H1 (cell line): ENCODE results near the gene CRABP2. TPM values are rescaled to one million over a fixed set of nuclear protein-coding genes. Genes with fewer than 3 reads are reported as not detected.

Experiments used
- CTCF ChIA-PET: fragments of 300-600 bp; sonication (Branson Sonifier 250); formaldehyde crosslinking; loops from one replicate; lab custom pipeline; 2021; ENCODE audit not compliant: partially characterized antibody; lab: Charles Lee
- POLR2A ChIA-PET: fragments of 300-600 bp; sonication (Branson Sonifier 250); formaldehyde crosslinking; loops from one replicate; lab custom pipeline; 2021; ENCODE audit warnings: inconsistent platforms; ENCODE audit not compliant: partially characterized antibody; lab: Charles Lee
- DNase-seq, 2 experiments: peaks; one replicate each; pipeline versions ENCODE4 v3.0.0 to v3.0.0-alpha.2; 2010 to 2022; ENCODE audit warnings: low spot score in 2 of 2, low read depth in 1 of 2, mixed read lengths in 1 of 2
- FAIRE-seq: peaks from 2 replicates; lab custom pipeline; 2011; peaks lifted over from hg19 to GRCh38; lab: Jason Lieb, UNC
- H2AFZ ChIP-seq: 2 replicates; pipeline ENCODE4 v1.8.1; 2012; ENCODE audit warnings: low read length, inconsistent platforms
- H2AK5ac ChIP-seq: 2 replicates; pipeline ENCODE4 v1.6.1; 2013; ENCODE audit warnings: low read depth, low read length
- H2BK120ac ChIP-seq: replicated peaks from 2 replicates; pipeline ENCODE3; 2013; ENCODE audit warnings: low read depth, low read length, inconsistent platforms
- H2BK12ac ChIP-seq: 2 replicates; pipeline ENCODE4 v1.6.1; 2013; ENCODE audit warnings: low read depth, low read length
- H2BK15ac ChIP-seq: 2 replicates; pipeline ENCODE4 v1.6.1; 2013; ENCODE audit warnings: low read length
- H2BK20ac ChIP-seq: 2 replicates; pipeline ENCODE4 v1.6.1; 2013; ENCODE audit warnings: low read length
- H2BK5ac ChIP-seq: 2 replicates; pipeline ENCODE4 v1.6.1; 2013; ENCODE audit warnings: low read depth, low read length
- H3K14ac ChIP-seq: 2 replicates; pipeline ENCODE4 v1.6.1; 2013; ENCODE audit warnings: inconsistent platforms; ENCODE audit not compliant: insufficient read length
- H3K18ac ChIP-seq: 2 replicates; pipeline ENCODE4 v1.6.1; 2013; ENCODE audit warnings: low read length; ENCODE audit errors: extremely low read depth
- H3K23ac ChIP-seq: 2 replicates; pipeline ENCODE4 v1.6.1; 2013; ENCODE audit warnings: inconsistent platforms; ENCODE audit not compliant: insufficient read length
- H3K23me2 ChIP-seq: 2 replicates; pipeline ENCODE4 v1.6.1; 2013; ENCODE audit warnings: low read depth, low read length
- H3K27ac ChIP-seq: 2 replicates; pipeline ENCODE4 v1.6.1; 2011; ENCODE audit warnings: low read depth, low read length, inconsistent platforms
- H3K27me3 ChIP-seq, 4 experiments: replicated peaks in 1 of 4; 1 replicate in 1 of 4; 2 replicates in 3 of 4; pipeline versions ENCODE4 v1.6.1 to v1.8.1; 2011 to 2013; ENCODE audit warnings: low read length in 3 of 4, mild to moderate bottlenecking in 3 of 4, inconsistent platforms in 2 of 4, mixed read lengths in 2 of 4, moderate library complexity in 1 of 4; ENCODE audit not compliant: control insufficient read depth in 3 of 4, insufficient read depth in 3 of 4; ENCODE audit errors: extremely low read depth in 1 of 4
- H3K36me3 ChIP-seq, 4 experiments: 2 replicates each; pipeline versions ENCODE4 v1.6.1 to v1.8.1; 2011 to 2013; ENCODE audit warnings: mild to moderate bottlenecking in 4 of 4, low read length in 3 of 4, moderate library complexity in 2 of 4, control low read depth in 1 of 4, inconsistent platforms in 1 of 4; ENCODE audit not compliant: insufficient read depth in 4 of 4, control insufficient read depth in 2 of 4
- H3K4ac ChIP-seq: replicated peaks from 2 replicates; pipeline ENCODE3; 2013; ENCODE audit warnings: low read length, low read depth, mixed read lengths, inconsistent platforms; ENCODE audit not compliant: insufficient read length
- H3K4me1 ChIP-seq, 4 experiments: replicated peaks in 1 of 4; 1 replicate in 1 of 4; 2 replicates in 3 of 4; pipeline versions ENCODE4 v1.6.1 to v1.8.1; 2011 to 2013; ENCODE audit warnings: low read length in 3 of 4, inconsistent platforms in 2 of 4, mixed read lengths in 1 of 4; ENCODE audit not compliant: insufficient read depth in 4 of 4, control insufficient read depth in 3 of 4
- H3K4me2 ChIP-seq, 2 experiments: 2 replicates each; pipeline versions ENCODE4 v1.6.1 to v1.8.1; 2011 to 2013; ENCODE audit warnings: low read depth in 2 of 2, low read length in 2 of 2, control low read depth in 1 of 2, inconsistent platforms in 1 of 2, mild to moderate bottlenecking in 1 of 2; ENCODE audit not compliant: insufficient read depth in 1 of 2
- H3K4me3 ChIP-seq, 4 experiments: fragments of 200-600, 300-600 bp in 1 of 4; sonication (generic), shearing (Covaris generic), sonication (Bioruptor Twin) in 1 of 4; 2 replicates each; pipeline versions ENCODE4 v1.5.1 to v1.8.1; 2011 to 2016; ENCODE audit warnings: low read length in 4 of 4, low read depth in 3 of 4, control low read depth in 2 of 4, inconsistent platforms in 2 of 4, mild to moderate bottlenecking in 2 of 4, mixed read lengths in 1 of 4, moderate library complexity in 1 of 4; ENCODE audit not compliant: insufficient read depth in 2 of 4; ENCODE audit errors: extremely low read depth in 1 of 4
- H3K56ac ChIP-seq: replicated peaks from 2 replicates; pipeline ENCODE3; 2013; ENCODE audit warnings: low read depth, mild to moderate bottlenecking, mixed read lengths, low read length, inconsistent platforms; ENCODE audit not compliant: insufficient read length
- H3K79me1 ChIP-seq: 2 replicates; pipeline ENCODE4 v1.6.1; 2013; ENCODE audit warnings: low read depth, low read length, control low read depth
- H3K79me2 ChIP-seq, 2 experiments: 2 replicates each; pipeline versions ENCODE4 v1.6.1 to v1.8.1; 2012 to 2013; ENCODE audit warnings: low read length in 2 of 2, mild to moderate bottlenecking in 2 of 2, inconsistent platforms in 1 of 2; ENCODE audit not compliant: insufficient read depth in 2 of 2, control insufficient read depth in 1 of 2
- H3K9ac ChIP-seq, 4 experiments: replicated peaks in 1 of 4; 1 replicate in 1 of 4; 2 replicates in 3 of 4; pipeline versions ENCODE4 v1.6.1 to v1.8.1; 2011 to 2013; ENCODE audit warnings: low read depth in 3 of 4, low read length in 3 of 4, control low read depth in 2 of 4, mild to moderate bottlenecking in 2 of 4, moderate library complexity in 2 of 4, inconsistent platforms in 1 of 4; ENCODE audit errors: extremely low read depth in 1 of 4
- H3K9me3 ChIP-seq, 2 experiments: 2 replicates each; pipeline versions ENCODE4 v1.6.1 to v1.8.1; 2012 to 2013; ENCODE audit warnings: mild to moderate bottlenecking in 2 of 2, moderate library complexity in 2 of 2, control low read depth in 1 of 2, inconsistent platforms in 1 of 2, low read depth in 1 of 2, low read length in 1 of 2, mixed read lengths in 1 of 2; ENCODE audit not compliant: insufficient read depth in 2 of 2
- H4K20me1 ChIP-seq, 2 experiments: replicated peaks in 1 of 2; 2 replicates each; pipeline versions ENCODE3 to v1.8.1; 2011 to 2013; ENCODE audit warnings: inconsistent platforms in 2 of 2, low read length in 2 of 2, mild to moderate bottlenecking in 1 of 2; ENCODE audit not compliant: insufficient read depth in 2 of 2, control insufficient read depth in 1 of 2
- H4K5ac ChIP-seq: 2 replicates; pipeline ENCODE4 v1.6.1; 2013; ENCODE audit warnings: low read length, low read depth, mixed read lengths, inconsistent platforms; ENCODE audit not compliant: insufficient read length
- H4K8ac ChIP-seq: 2 replicates; pipeline ENCODE4 v1.8.0; 2013; ENCODE audit warnings: mild to moderate bottlenecking, moderate library complexity, low read length, inconsistent platforms; ENCODE audit not compliant: insufficient read depth; ENCODE audit errors: extremely low read depth
- H4K91ac ChIP-seq: replicated peaks from 2 replicates; pipeline ENCODE3; 2013; ENCODE audit warnings: low read length, mixed read lengths, inconsistent platforms; ENCODE audit not compliant: insufficient read length
- WGBS, 2 experiments: shearing (Covaris generic) in 1 of 2; methylation state at CpG; one replicate each; pipeline versions ENCODE4 v1.1.6 to v1.1.7; 2013 to 2015; ENCODE audit warnings: low lambda C conversion rate in 2 of 2, mixed read lengths in 2 of 2, inconsistent platforms in 1 of 2, low coverage in 1 of 2, missing lambda C conversion rate in 1 of 2; ENCODE audit not compliant: insufficient replicate concordance in 2 of 2, insufficient coverage in 1 of 2, insufficient read length in 1 of 2; ENCODE audit errors: extremely low coverage in 1 of 2, missing lambda C conversion rate in 1 of 2; 5-methylcytosine and 5-hydroxymethylcytosine counted together
- polyA plus RNA-seq, 7 experiments: library from polyadenylated mRNA; depleted of rRNA in 3 of 7; stranded (reverse) in 5 of 7; unstranded in 2 of 7; fragments of >200 nt in 5 of 7; fragments of 200-250 nt in 2 of 7; gene quantifications; 1 replicate in 5 of 7; 2 replicates in 1 of 7; 4 replicates in 1 of 7; pipeline versions ENCODE4 v1.2.1 to v1.2.3, GENCODE V29; 2011 to 2013; ENCODE audit warnings: missing spikeins in 2 of 7, mixed read lengths in 2 of 7
- total RNA-seq: library from RNA; stranded (reverse); fragmentation: NEBNext Ultra II Directional; extraction: Animal tissue kit (Norgen Biotek cat#: 25700); gene quantifications from 2 replicates; pipeline ENCODE4 v1.2.1, GENCODE V29; 2021

CRABP2 gene
- total and polyA plus RNA-seq, 2 of the 8 experiments (the other 6 are each of a cell fraction or from before 2014, with no cell fraction given), result 69.2 to 119 TPM

- H2AFZ ChIP-seq, result no peak overlapping the region
- H4K20me1 ChIP-seq, result no peaks in the 10 kb centered on the region
- peak overlapping the region; percentile 74; the same call in 1 of the 2 replicates for H3K27ac ChIP-seq
- FAIRE-seq (no peak), DNase-seq (no peak)
- H3K27me3 ChIP-seq, result peaks cover 0 to 7% (median 0%) of the 10 kb centered on the region in 4 experiments; a peak in 2 of 7 replicates
- ChIA-PET CTCF (interaction anchor here (0.6 to 66.0 kb wide), 7 partner anchors 7 to 165 kb away, joined by 3 to 4284 read pairs (median 132); partner anchors contain the start of genes BCAN, CRABP2, HAPLN2 and INSRR), POLR2A (interaction anchor here (1.1 to 13.9 kb wide), 7 partner anchors 10 to 62 kb away, joined by 3 to 530 read pairs (median 19); partner anchors contain the start of genes CRABP2, ISG20L2, METTL25B and NES)
- H3K4me2 ChIP-seq, result peak overlapping the region; percentile 14 to 72
- H2BK20ac ChIP-seq, result peak overlapping the region; percentile 94
- H2BK120ac ChIP-seq, result peak overlapping the region; percentile 12
- H3K23me2 ChIP-seq, result peaks cover 10% of the 10 kb centered on the region; the same call in 1 of the 2 replicates
- H3K56ac ChIP-seq, result no peak overlapping the region
- H3K18ac ChIP-seq, result peak overlapping the region; percentile 93
- H4K8ac ChIP-seq, result peak overlapping the region; percentile 19; the same call in 1 of the 2 replicates
- H3K23ac ChIP-seq, result no peak overlapping the region
- H2BK5ac ChIP-seq, result peak overlapping the region; percentile 97; the same call in 1 of the 2 replicates
- H2AK5ac ChIP-seq, result no peak overlapping the region
- peaks cover 8 to 19% (median 11%) of the 10 kb centered on the region in 4 experiments for H3K36me3 ChIP-seq
- no peaks in the 10 kb centered on the region for H3K79me1 ChIP-seq
- peak overlapping the region; percentile 44 for H4K5ac ChIP-seq
- H3K14ac ChIP-seq, result no peak overlapping the region
- peak overlapping the region in 1 of 4 experiments; percentile 49; a peak in 2 of 8 replicates for H3K4me3 ChIP-seq
- H3K9ac ChIP-seq, result no peak overlapping the region
- peak overlapping the region; percentile 99 for H2BK12ac ChIP-seq
- no peaks in the 10 kb centered on the region for H3K9me3 ChIP-seq
- WGBS, 2 experiments, result 77% methylated on average over 5 of the region's 5 CpGs; no CpG with 5 or more reads in 1 of the 2 experiments
- no peaks in the 10 kb centered on the region for H3K79me2 ChIP-seq
- H3K4ac ChIP-seq, result no peak overlapping the region
- peak overlapping the region; percentile 72; the same call in 1 of the 2 replicates for H2BK15ac ChIP-seq
- peaks cover 24 to 45% (median 37%) of the 10 kb centered on the region in 4 experiments for H3K4me1 ChIP-seq
- peak overlapping the region; percentile 96 for H4K91ac ChIP-seq
Observed at GRCh38 chr1:156694690-156694962, 10.8 kb downstream of the CRABP2 start.
